Cardiac septum (tissue), 1 donor: ENCODE results near the gene ALKBH2. TPM values are rescaled to one million over a fixed set of nuclear protein-coding genes. Genes with fewer than 3 reads are reported as not detected.
A peak's percentile ranks its signal among the peaks of the same experiment; 100 is the strongest.
"Not testable (repeated sequence)": the region's sequence is repeated elsewhere in the genome, so short reads cannot be mapped to it uniquely, and the experiment has no call there.

Experiments used
- DNase-seq: peaks from one replicate; pipeline ENCODE4 v3.0.0-alpha.2; 2020; ENCODE audit warnings: low spot score
- intact Hi-C: fragments of 100-400 bp; cut with DNase I; formaldehyde crosslinking; loops from one replicate; pipeline ENCODE4 v1.14.0; 2022
- total RNA-seq: library from RNA; stranded (reverse); fragmentation: NEBNext Ultra II Directional; extraction: Animal tissue kit (Norgen Biotek cat#: 25700); gene quantifications from one replicate; pipeline ENCODE4 v1.2.1, GENCODE V29; 2021
- donor health status: DM: no; HTN: no; CAD: no.

The ALKBH2 gene
- total RNA-seq, 1 donor from 2014 or later = 9.7 TPM

- intact Hi-C loops = no loop called here
- no peak for DNase-seq
These were observed 6.0 kb downstream of the ALKBH2 start for GRCh38 chr12:109087250-109087649.

GRCh38 chr12:109085590-109085989 is 7.7 kb downstream of the ALKBH2 start:
- DNase-seq = no peak
- intact Hi-C loops = no loop called here

- no peak for DNase-seq
- intact Hi-C loops = no loop called here
These were observed 8.8 kb downstream of the ALKBH2 start for GRCh38 chr12:109084425-109084824.

GRCh38 chr12:109082751-109083150 is 10.5 kb downstream of the ALKBH2 start:
- intact Hi-C loops = no loop called here
- no peak for DNase-seq

- no peak for DNase-seq
- intact Hi-C loops = no loop called here
These were observed 18.4 kb downstream of the ALKBH2 start for GRCh38 chr12:109074866-109075265.

- intact Hi-C loops = no loop called here
- DNase-seq = no peak
These were observed 23.7 kb downstream of the ALKBH2 start for GRCh38 chr12:109069307-109070271.

- intact Hi-C loops = no loop called here
- DNase-seq = no peak
These were observed 27.4 kb downstream of the ALKBH2 start for GRCh38 chr12:109065853-109066193.

GRCh38 chr12:109065154-109065852 is 28.0 kb downstream of the ALKBH2 start:
- intact Hi-C loops = no loop called here
- no peak for DNase-seq

- DNase-seq = no peak
- intact Hi-C loops = no loop called here
These were observed 29.1 kb downstream of the ALKBH2 start for GRCh38 chr12:109064143-109064542.

- intact Hi-C loops = no loop called here
These were observed 34.5 kb downstream of the ALKBH2 start for GRCh38 chr12:109058773-109059172.

GRCh38 chr12:109057376-109057775 is 35.9 kb downstream of the ALKBH2 start:
- intact Hi-C loops = no loop called here
- DNase-seq = no peak

More at GRCh38 chr12:109058773-109059172, 34.5 kb downstream of the ALKBH2 start:
- no peak for DNase-seq

GRCh38 chr12:109056891-109057290 is 36.4 kb downstream of the ALKBH2 start:
- DNase-seq = no peak
- intact Hi-C loops = no loop called here

GRCh38 chr12:109054520-109054919 is 38.8 kb downstream of the ALKBH2 start:
- intact Hi-C loops = no loop called here
- DNase-seq = no peak

- DNase-seq, intact Hi-C loops: not testable (repeated sequence)
These were observed 39.2 kb downstream of the ALKBH2 start for GRCh38 chr12:109054124-109054513.

GRCh38 chr12:109053382-109054123 is 39.7 kb downstream of the ALKBH2 start:
- no peak for DNase-seq
- intact Hi-C loops = no loop called here

GRCh38 chr12:109052414-109053323 is 40.6 kb downstream of the ALKBH2 start, which contains the start of gene USP30:
Gene USP30, plus strand, starts transcription at chr12:109052576. Its CDS starts 103 bp downstream, at chr12:109052679.
- DNase-seq = peak; percentile 94
- intact Hi-C loops = no loop called here

GRCh38 chr12:109052097-109052413 is 41.2 kb downstream of the ALKBH2 start:
- intact Hi-C loops = no loop called here
- DNase-seq = no peak

- DNase-seq, intact Hi-C loops: not testable (repeated sequence)
These were observed 43.5 kb downstream of the ALKBH2 start for GRCh38 chr12:109049794-109050193.

- intact Hi-C loops, DNase-seq: not testable (repeated sequence)
These were observed 44.6 kb downstream of the ALKBH2 start for GRCh38 chr12:109048706-109049105.
